Muscle layer of colon (tissue), 2 donors: ENCODE data around the gene SPACA1.
A peak's percentile ranks its signal among the peaks of the same experiment; 100 is the strongest.
"Not testable (repeated sequence)": the region's sequence is repeated elsewhere in the genome, so short reads cannot be mapped to it uniquely, and the experiment has no call there.

ENCODE experiments used
- H3K27ac ChIP-seq: one replicate; pipeline ENCODE4 v1.7.0; 2013; ENCODE audit warnings: low read depth, mild to moderate bottlenecking, low read length, moderate library complexity
- H3K27me3 ChIP-seq, 2 donors: one replicate each; pipeline ENCODE4 v1.7.0; 2013; ENCODE audit warnings: low read length in 2 of 2, mild to moderate bottlenecking in 2 of 2; ENCODE audit not compliant: insufficient read depth in 2 of 2, control insufficient read depth in 1 of 2
- H3K36me3 ChIP-seq: one replicate; pipeline ENCODE4 v1.7.0; 2013; ENCODE audit warnings: mild to moderate bottlenecking, low read length; ENCODE audit not compliant: insufficient read depth
- H3K4me1 ChIP-seq: one replicate; pipeline ENCODE4 v1.7.0; 2013; ENCODE audit warnings: mild to moderate bottlenecking, low read length; ENCODE audit not compliant: insufficient read depth
- H3K4me3 ChIP-seq, 2 donors: one replicate each; pipeline ENCODE4 v1.7.0; 2013; ENCODE audit warnings: low read length in 2 of 2, low read depth in 1 of 2, mild to moderate bottlenecking in 1 of 2, moderate library complexity in 1 of 2
- H3K9ac ChIP-seq: one replicate; pipeline ENCODE4 v1.7.0; 2013; ENCODE audit warnings: low read length
- H3K9me3 ChIP-seq: one replicate; pipeline ENCODE4 v1.7.0; 2013; ENCODE audit warnings: mild to moderate bottlenecking, low read length
- donor health status: abdominal sarcoma.
- donor health status: Adenocarcinoma of cecum.

SPACA1 gene

GRCh38 chr6:88047510-88048150 is at the start of gene SPACA1:
Gene SPACA1, plus strand, starts transcription at chr6:88047841. Its CDS starts 65 bp downstream, at chr6:88047906.
- Histone ChIP-seq H3K27me3 (no peaks in the 10 kb centered on the region), H3K9me3 (no peaks in the 10 kb centered on the region), H3K4me3 (no peak within 1 kb of the TSS), H3K4me1 (no peaks in the 10 kb centered on the region), H3K9ac (no peak within 1 kb of the TSS), H3K27ac (no peak within 1 kb of the TSS), H3K36me3 (no peaks in the 10 kb centered on the region)

GRCh38 chr6:88000713-88001112 is 46.9 kb upstream of the SPACA1 start:
- no peaks in the 10 kb centered on the region for H3K27me3 ChIP-seq
- no peaks in the 10 kb centered on the region for H3K9me3 ChIP-seq
- no peak overlapping the region for H3K9ac ChIP-seq
- H3K4me3 ChIP-seq: no peak overlapping the region
- no peaks in the 10 kb centered on the region for H3K36me3 ChIP-seq
- no peaks in the 10 kb centered on the region for H3K4me1 ChIP-seq
- H3K27ac ChIP-seq: no peak overlapping the region

GRCh38 chr6:88001279-88001678 is 46.4 kb upstream of the SPACA1 start:
- not testable (repeated sequence) for H3K4me3 ChIP-seq, H3K4me1 ChIP-seq, H3K27ac ChIP-seq, H3K27me3 ChIP-seq, H3K9me3 ChIP-seq, H3K9ac ChIP-seq, H3K36me3 ChIP-seq

- H3K27me3 ChIP-seq: no peaks in the 10 kb centered on the region
- no peak overlapping the region for H3K27ac ChIP-seq
- H3K9ac ChIP-seq: no peak overlapping the region
- no peaks in the 10 kb centered on the region for H3K4me1 ChIP-seq
- H3K4me3 ChIP-seq: no peak overlapping the region
- no peaks in the 10 kb centered on the region for H3K9me3 ChIP-seq
- H3K36me3 ChIP-seq: no peaks in the 10 kb centered on the region
Measured at GRCh38 chr6:88004707-88005106, 42.9 kb upstream of the SPACA1 start.

GRCh38 chr6:88006557-88006956 is 41.1 kb upstream of the SPACA1 start:
- H3K36me3 ChIP-seq: no peaks in the 10 kb centered on the region
- no peak overlapping the region for H3K9ac ChIP-seq
- H3K4me1 ChIP-seq: no peaks in the 10 kb centered on the region
- H3K4me3 ChIP-seq: no peak overlapping the region
- no peak overlapping the region for H3K27ac ChIP-seq
- no peaks in the 10 kb centered on the region for H3K27me3 ChIP-seq
- H3K9me3 ChIP-seq: no peaks in the 10 kb centered on the region

- Histone ChIP-seq H3K27me3 (no peaks in the 10 kb centered on the region), H3K9ac (no peak overlapping the region), H3K4me1 (no peaks in the 10 kb centered on the region), H3K36me3 (no peaks in the 10 kb centered on the region), H3K27ac (no peak overlapping the region), H3K4me3 (no peak overlapping the region), H3K9me3 (no peaks in the 10 kb centered on the region)
Measured at GRCh38 chr6:88008411-88008810, 39.2 kb upstream of the SPACA1 start.

- H3K4me1 ChIP-seq: no peaks in the 10 kb centered on the region
- H3K9ac ChIP-seq: no peak overlapping the region
- H3K36me3 ChIP-seq: no peaks in the 10 kb centered on the region
- H3K9me3 ChIP-seq: no peaks in the 10 kb centered on the region
- no peak overlapping the region for H3K4me3 ChIP-seq
- H3K27me3 ChIP-seq: no peaks in the 10 kb centered on the region
- H3K27ac ChIP-seq: no peak overlapping the region
Measured at GRCh38 chr6:88008831-88009231, 38.8 kb upstream of the SPACA1 start.

- Histone ChIP-seq H3K4me1 (peaks cover 5% of the 10 kb centered on the region), H3K36me3 (no peaks in the 10 kb centered on the region), H3K9ac (no peak overlapping the region), H3K27me3 (no peaks in the 10 kb centered on the region), H3K9me3 (no peaks in the 10 kb centered on the region), H3K27ac (no peak overlapping the region), H3K4me3 (peak overlapping the region in 1 of 2 donors; percentile 13)
Measured at GRCh38 chr6:88013015-88013414, 34.6 kb upstream of the SPACA1 start.

- Histone ChIP-seq H3K4me1 (peaks cover 5% of the 10 kb centered on the region), H3K27ac (no peak overlapping the region), H3K9ac (no peak overlapping the region), H3K9me3 (no peaks in the 10 kb centered on the region), H3K27me3 (no peaks in the 10 kb centered on the region), H3K36me3 (no peaks in the 10 kb centered on the region), H3K4me3 (no peak overlapping the region)
Measured at GRCh38 chr6:88013554-88013953, 34.1 kb upstream of the SPACA1 start.

- H3K9ac ChIP-seq: no peak overlapping the region
- no peaks in the 10 kb centered on the region for H3K27me3 ChIP-seq
- H3K4me3 ChIP-seq: no peak overlapping the region
- H3K36me3 ChIP-seq: no peaks in the 10 kb centered on the region
- H3K4me1 ChIP-seq: peaks cover 5% of the 10 kb centered on the region
- no peak overlapping the region for H3K27ac ChIP-seq
- H3K9me3 ChIP-seq: no peaks in the 10 kb centered on the region
Measured at GRCh38 chr6:88020439-88020838, 27.2 kb upstream of the SPACA1 start.

GRCh38 chr6:88024696-88025095 is 22.9 kb upstream of the SPACA1 start:
- no peaks in the 10 kb centered on the region for H3K27me3 ChIP-seq
- H3K9me3 ChIP-seq: no peaks in the 10 kb centered on the region

GRCh38 chr6:88031550-88031949 is 16.1 kb upstream of the SPACA1 start:
- Histone ChIP-seq H3K9ac (no peak overlapping the region), H3K27ac (no peak overlapping the region), H3K27me3 (no peaks in the 10 kb centered on the region), H3K36me3 (no peaks in the 10 kb centered on the region), H3K4me3 (no peak overlapping the region), H3K4me1 (no peaks in the 10 kb centered on the region), H3K9me3 (no peaks in the 10 kb centered on the region)

More at GRCh38 chr6:88024696-88025095, 22.9 kb upstream of the SPACA1 start:
- Histone ChIP-seq H3K4me1 (no peaks in the 10 kb centered on the region), H3K36me3 (no peaks in the 10 kb centered on the region), H3K4me3 (no peak overlapping the region), H3K9ac (no peak overlapping the region), H3K27ac (no peak overlapping the region)
